ELF-1 (cell line): ENCODE measurements around the gene ST3GAL3.
"Not testable (repeated sequence)": the region's sequence is repeated elsewhere in the genome, so short reads cannot be mapped to it uniquely, and the experiment has no call there.

ENCODE experiments used
- DNase-seq: peaks from one replicate; pipeline ENCODE4 v3.0.0-alpha.2; 2016; ENCODE audit warnings: low read depth, low spot score

Gene ST3GAL3

DNA sequence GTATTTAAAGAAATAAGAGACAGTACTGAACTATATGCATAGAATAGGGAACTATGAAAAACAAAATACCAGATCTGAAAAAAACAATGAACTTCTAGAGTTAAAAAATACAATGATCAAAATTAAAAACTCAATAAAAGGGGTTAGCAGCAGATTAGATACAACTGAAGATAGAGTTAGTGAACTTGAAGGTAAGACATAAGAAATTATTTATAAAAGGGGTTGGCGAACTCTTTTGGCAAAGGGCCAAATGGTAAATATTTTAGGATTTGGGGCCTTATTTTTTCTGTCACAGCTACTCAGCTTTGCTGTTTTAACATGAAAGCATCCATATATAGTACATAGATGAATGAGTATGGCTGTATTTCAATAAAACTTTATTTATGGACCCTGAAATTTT, 111.4 kb downstream of the ST3GAL3 start:
- no peak for DNase-seq

DNA sequence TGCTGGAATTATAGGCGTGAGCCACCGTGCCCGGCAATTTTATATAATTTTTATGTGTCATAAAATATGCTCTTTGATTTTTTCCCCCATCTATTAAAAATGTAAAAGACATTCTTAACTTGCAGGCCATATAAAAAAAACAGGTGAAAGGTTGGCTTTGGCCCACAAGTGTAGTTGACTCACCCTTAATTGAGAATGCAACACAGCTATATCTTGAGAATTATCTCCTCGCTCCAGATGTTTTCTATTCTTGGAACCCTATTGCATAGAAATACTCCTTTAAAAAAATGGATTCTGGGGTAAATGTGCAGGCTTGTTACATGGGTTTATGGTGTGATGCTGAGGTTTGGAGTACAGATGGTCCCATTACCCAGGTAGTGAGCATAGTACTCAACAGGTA, 112.0 kb downstream of the ST3GAL3 start:
- DNase-seq, result no peak

DNA sequence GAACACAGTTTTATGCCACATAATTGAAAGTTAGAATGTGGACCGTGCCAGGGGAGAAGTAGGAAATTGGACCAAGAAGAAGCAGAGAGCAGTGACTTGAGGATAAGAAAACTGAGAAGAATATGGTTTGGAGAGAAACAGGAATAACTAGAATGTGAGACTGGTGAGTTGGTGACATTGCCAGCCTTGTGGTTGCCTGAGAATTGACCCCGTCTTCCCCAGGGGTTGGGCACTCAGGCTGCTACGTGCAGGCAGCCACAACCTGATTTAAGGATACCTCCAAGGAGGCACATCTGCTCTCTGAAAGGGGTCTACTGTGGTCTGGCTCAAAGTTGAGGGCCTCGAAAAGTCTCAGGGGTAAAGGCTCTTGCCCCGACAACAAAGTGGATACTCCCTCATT, 114.1 kb downstream of the ST3GAL3 start:
- DNase-seq, result no peak

DNA sequence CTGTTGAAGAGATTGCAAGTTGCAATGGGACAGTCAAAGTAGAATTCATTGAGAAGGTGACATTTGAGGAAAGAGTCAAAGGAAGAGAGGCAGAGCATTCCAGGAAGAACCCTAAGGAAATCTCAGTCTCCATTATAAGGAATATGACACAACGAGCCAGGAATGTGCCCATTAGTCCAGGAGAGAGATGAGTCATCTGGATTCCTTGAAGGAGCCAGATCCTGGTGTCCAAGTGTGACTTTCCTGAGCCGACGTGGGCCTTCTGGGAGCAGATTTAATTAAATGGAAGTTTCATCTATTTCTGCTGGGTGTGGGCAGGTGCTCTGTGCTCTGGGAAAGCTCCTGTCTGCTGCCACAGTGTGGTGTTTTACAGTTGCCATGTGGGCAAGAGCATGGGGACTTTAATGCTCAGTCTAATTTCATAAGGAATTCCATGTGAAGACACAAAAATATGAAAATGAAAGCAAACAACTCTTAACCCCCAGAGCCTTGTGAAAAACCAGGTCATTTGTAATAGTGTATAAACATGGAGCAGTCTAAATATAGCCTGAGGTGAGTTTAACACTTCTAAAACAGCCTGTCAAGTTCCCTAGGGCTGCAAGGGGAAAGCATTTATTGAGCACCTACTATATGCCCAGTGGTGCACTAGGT, 114.8 kb downstream of the ST3GAL3 start:
- DNase-seq, result peak; percentile 66

DNA sequence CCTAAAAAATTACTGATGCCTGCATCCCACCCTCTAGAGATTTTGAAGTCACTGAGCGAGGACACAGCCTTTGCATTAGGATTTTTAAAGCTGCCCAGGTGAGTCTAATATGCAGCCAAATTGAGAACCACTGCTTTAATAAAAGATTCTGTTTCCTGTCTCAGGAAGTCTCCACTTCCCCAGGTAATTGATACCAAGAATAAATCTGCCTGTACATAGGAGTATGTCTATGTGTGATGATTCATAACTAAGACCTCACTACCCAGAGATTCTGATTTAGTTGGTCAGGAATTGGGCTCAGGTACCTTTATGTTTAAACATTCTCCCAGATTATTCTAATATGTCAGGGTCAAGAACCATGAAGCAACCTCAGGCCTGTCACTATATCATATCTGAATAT, 117.5 kb downstream of the ST3GAL3 start:
- DNase-seq, result no peak

DNA sequence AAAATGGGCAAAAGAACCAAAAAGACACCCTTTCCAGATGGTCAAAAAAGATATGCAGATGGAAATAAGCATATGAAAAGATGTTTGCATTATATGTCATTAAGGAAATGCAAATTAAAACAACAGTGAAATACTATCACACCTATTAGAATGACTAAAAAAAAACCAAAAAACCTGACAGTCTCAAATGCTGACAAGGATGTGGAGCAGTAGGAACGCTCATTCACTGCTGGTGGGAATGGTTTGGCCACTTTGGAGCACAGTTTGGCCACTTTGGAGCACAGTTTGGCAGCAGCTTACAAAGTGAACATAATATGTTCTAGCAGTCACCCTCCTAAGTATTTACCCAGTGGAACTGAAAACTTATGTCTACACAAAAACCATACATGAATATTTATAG, 121.2 kb downstream of the ST3GAL3 start:
- DNase-seq, result no peak

DNA sequence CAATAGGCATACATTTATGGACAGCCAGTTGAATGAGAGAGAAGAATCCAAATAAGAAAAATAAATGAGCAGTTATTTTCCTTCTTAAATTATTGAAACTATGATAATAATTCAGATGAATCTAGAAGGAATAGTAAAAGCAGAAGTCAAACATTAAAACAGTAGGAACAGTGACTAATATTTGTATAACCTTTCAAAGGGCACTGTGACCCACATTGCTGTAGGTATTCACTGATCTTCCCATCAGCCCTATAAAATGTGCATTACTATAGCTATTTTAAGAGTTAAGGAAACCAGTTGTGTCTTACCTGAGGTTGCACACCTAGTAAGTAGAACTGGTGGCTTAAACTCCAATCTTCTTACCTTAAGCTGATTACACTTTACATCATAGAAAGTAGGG, 123.5 kb downstream of the ST3GAL3 start:
- DNase-seq, result no peak

DNA sequence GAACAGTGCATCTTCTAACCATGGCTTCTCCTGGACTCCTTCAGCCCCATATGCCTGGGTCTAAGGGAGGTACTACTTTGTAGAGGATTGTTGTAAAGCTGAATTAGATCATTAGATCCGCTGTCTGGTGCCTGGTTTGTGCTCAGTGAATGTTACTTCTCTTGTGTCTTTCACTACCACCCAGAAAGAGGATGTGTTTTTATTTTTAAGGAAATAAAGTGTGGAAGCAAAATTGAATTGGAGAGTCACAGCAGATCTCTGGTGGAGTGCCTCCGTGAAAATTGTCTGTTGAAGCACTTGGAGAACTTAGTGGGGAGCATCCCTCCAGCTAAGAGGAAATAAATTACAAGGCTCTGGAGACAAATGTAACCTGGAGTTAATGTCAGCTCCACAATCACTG, 124.5 kb downstream of the ST3GAL3 start:
- DNase-seq, result no peak

DNA sequence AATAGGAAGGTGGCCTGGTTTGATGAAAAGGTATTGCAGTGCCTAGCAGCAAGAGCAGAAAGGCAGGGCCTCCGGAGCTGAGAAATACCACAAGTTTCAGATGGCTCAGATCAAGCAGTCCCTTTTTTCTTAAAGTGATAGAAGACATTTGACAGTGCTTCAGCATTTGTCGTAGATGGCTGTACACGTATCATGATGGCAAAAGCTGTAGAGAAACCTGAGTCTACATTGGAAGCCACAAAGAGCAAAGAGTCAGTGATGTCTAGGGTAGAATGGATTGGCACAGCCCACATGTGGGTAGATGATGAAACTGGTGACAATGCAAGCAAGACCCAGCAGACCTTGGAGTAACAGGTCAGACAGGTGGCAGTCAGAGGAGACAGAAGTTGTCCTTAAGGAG, 124.9 kb downstream of the ST3GAL3 start:
- no peak for DNase-seq

DNA sequence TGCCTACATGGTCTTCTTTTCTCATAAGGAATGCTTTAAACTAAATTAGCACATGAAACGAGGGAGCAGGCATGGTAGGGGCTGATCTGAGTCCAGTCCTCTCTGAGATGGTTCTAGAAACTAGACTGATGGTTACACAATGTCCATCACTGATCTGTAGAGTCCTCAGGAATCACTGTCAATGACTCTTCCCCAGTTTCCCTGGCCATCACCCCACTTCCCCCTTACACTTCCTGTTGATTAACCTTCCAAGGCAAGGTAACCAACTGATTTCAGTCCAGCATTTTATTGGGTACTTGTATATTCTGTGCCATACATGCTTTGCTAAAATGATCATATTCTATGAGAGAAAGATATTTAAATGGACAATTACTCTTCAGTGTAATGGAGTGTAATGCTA, 125.7 kb downstream of the ST3GAL3 start:
- DNase-seq, result no peak

DNA sequence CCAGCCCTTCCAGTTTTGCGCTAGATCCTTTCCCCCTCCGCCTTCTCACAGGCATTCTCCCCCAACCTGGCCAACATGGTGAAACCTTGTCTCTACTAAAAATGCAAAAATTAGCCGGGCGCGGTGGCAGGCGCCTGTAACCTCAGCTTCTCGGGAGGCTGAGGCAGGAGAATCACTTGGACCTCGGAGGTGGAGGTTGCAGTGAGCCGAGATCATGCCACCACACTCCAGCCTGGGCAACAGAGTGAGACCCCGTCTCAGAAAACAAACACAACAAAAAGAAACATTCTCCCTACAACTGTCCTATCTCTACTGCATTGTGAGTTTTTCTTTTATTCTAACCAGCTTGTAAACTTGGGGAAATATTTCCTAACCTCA, 126.6 kb downstream of the ST3GAL3 start:
- DNase-seq, result not testable (repeated sequence)

DNA sequence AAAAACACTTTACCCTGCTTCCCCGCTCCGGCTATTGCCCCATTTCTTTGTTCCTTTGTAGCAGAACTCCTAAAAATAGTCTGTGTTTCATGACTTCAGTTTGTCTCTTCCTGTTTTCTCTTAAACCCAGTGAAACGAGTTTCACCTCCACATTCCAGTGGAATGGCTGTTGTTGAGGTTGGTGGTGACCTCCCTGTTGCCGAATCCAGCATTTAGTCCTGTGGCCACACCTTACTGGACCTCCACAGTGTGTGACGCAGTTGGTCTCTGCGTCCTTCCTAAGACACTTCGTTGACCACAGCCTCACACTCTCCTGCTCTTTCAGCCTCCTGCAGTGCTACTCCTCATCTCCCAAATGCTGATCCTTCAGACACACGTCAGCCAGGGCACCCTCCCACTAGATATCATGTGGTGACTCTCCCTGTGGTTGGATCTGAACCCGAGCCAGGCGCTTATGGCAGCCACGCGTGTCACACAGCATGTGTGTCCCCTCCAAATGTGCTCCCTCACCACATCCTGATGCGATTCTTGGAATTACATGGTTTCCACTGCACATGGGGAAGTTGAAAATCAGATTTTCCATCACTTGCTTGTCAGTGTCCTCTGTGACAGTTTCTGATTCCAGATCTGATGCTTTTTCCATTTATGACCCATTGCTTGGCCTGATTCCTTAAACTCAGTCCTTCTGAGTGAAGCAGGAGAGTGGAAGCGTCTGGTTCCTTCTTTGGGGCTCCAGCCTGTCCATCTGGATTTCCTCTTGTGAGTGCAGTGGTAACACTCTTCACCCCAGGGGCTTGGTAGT, 127.1 kb downstream of the ST3GAL3 start:
- no peak for DNase-seq

DNA sequence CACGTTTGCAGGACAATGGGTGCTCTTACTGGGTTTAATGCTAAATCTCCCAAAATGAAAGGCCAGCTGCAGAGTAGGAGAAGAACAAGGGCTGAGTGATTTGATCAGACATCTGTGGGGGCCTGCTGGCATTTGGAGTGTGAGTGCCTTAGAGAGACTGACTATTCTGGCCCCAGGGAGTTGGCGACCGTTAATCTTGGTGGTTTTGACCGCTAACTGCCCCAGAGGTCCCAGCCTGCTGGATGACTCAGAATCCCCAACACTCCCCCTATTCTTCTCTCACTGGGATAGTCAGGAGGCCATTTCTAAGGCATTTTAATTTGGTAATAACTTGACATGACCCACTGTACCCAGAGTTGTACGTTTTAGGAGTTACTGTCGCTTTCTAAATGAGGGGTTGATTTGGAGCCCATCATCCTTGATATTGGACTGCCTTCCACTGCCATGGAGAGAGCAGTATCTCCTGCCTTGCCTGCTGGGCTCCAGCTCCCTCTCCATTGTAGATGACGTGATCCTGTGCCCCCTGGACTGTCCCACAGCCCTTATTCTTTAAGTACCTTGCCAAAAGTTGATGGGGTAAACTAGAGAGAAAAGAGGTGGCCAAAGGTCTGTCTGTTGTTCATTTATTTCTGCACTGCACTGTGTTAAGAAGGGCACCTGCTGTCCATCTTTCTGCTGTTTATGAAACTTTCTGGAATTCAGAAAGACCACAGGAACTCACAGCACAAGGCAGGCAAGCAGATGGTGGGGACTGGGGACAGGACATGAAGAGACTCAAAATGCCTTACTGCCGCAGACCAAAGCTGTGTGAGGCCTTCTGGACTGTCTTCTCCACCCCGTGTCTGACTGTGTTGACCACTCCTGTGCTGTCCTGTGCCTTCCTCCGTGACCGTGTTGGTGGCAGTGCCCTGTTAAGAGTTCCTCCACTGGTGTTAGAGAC, 128.0 kb downstream of the ST3GAL3 start:
- peak; percentile 36 for DNase-seq

DNA sequence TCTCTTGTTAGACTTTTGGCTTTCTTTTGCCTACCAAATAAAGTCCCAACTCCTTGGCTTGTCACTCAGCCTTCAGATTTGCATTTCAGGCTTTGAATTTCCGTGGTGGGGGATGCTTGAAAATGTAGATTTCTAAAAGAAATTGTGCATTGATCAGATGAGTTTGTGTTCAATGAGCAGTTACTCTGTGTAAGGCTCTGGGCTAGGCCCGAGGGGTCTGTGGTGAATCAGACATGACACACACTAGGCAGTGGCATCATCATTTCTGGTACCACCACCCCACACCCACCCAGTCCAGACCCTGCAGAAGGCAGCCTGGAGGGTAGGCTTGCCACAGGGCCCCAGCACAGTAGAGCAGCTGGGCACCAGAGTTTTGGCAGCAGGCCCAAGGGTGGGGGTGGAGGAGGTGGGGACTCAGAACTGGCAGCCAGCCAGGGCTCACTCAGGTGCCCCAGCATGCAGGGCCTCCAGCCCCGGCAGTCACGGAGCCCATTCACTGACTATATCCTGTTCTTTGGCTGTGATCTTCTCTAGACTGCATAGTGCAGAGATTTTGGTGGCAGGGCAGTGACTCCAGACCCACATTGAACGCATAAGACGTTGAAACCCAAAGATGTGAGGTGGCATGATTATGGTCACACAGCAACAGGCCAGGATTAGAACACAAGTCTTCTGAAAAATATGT, 129.1 kb downstream of the ST3GAL3 start:
- DNase-seq, result no peak

DNA sequence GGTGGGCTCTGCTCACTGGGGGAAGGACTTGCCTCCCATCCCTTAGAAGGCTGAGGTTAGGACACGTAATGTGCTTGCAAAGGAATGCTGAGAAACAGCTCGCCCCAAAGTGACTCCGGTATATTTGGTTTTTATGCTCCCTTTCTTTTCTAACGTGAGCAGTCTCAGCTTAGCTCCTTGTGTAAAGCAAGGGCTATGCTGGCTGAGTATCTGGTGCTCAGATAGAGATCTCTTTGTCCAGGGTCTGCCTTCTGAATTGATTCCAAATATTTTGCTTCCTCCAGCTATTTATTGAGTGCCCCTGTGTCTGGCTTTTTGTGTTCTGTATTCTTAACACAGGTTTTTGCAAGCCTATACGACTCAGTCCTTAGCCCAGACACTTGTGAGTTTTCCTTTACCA, 131.7 kb downstream of the ST3GAL3 start:
- no peak for DNase-seq

DNA sequence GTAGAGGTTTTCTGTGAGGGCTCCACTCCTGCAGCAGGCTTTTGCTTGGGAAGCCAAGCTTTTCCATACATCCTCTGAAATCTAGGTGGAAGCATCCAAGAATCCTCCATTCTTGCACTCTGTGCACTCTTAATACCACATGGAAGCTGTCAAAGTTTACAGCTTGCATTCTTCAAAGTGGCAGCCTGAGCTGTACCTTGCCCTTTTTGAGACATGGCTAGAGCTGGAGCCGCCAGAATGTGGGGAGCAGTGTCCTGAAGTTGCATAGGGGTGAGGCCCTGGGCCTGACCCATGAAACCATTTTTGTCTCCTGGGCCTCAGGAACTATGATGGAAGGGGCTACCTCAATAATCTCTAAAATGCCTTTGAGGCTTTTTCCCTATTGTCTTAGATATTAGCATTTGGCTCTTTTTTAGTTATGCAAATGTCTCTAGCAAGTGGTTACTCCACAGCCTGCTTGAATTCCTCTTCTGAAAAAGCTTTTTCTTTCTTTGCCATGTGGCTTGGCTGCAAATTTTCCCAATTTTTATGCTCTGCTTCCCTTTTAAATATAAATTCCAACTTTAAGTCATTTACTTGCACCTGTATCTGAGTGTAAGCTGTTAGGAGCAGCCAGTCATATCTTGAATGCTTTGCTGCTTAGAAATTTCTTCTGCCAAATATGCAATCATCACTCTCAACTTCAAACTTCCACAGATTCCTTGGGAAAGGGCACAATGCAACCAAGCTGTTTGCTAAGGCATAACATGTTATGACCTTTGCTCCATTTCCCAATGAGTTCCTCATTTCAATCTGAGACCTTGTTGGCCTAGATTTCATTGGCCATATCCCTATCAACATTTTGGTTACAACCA, 134.2 kb downstream of the ST3GAL3 start:
- no peak for DNase-seq

DNA sequence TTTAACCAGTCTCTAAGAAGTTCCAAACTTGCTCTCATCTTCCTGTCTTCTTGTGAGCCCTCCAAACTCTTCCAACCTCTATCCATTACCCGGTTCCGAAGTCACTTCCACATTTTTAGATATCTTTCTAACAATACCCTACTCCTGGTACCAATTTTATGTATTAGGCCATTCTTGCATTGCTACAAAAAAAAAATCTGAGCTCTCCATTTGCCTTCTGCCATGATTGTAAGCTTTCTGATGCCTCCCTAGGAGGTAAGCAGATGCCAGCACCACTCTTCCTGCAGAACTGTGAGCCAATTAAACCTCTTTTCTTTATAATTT, 134.8 kb downstream of the ST3GAL3 start:
- DNase-seq, result no peak

DNA sequence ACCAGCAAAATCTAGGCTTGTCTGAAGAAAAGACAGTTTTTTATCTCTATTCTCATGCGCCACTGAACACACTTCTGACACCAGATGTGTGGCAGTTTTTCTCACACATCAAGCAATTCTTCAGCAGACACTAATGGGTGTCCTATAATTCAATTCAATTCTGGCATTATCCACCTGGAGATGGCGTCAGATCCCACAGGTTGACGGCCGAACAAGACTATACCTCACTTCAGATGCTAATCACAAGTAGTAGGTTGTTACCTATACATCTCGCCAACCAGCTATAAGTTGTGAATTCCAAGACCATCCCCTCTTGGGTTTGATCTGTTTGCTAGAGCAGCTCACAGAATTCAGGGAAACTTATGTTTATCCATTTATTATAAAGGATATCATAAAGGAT, 136.3 kb downstream of the ST3GAL3 start:
- DNase-seq, result no peak

DNA sequence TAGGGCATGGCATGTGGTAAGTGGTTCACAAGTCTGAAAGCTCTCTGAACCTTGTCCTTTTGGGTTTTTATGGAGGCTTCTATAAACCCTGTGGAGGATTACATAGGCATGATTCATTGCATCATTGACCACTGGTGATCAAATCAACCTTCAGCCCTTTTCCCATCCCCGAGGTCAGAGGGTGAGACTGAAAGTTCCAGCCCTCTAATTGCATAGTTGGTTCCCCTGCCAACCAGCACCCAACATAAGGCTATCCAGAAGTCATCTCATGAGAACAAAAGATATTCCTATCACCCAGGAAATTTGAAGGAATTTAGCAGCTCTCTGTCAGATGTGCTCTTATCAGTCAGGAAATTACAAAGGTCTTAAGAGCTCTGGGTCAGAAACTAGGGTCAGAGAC, 136.8 kb downstream of the ST3GAL3 start:
- peak; percentile 44 for DNase-seq

DNA sequence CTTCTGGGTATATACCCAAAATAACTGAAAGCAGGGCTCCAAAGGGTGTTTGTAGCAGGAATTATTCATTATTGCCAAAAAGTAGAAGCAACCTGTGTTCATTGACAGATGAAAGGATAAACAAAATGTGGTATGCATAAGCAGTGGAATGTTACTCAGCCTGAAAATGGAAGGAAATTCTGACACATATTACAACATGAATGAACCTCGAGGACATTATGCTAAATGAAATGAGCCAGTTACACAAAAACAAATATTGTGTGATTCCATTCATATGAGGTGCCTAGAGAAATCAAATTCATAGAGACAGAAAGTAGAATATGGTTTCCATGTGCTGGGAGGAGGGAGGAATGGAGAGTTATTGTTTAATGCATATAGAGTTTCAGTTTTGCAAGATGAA, 140.0 kb downstream of the ST3GAL3 start:
- no peak for DNase-seq

DNA sequence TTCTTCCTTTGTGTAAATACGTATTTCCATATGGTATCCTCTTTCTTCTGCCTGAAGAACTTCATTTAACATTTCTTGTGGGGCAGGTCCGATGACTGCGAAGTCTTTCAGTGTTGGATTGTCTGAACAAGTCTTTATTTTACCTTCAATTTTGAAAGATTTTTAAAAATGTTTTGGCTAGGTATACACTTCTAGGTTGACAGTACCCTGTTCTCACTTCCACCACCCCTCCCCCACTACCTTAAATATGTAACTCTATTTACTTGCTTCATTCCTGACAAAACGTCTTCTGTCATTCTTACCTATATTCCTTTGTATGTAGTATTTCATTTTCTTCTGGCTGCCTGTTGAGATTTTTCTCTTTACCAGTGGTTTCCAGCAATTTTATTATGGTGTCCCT, 140.5 kb downstream of the ST3GAL3 start:
- no peak for DNase-seq
